ENCODE results near the gene LRRC74B. TPM values are rescaled to one million over a fixed set of nuclear protein-coding genes. Genes with fewer than 3 reads are reported as not detected.
"Not testable (repeated sequence)": the region's sequence is repeated elsewhere in the genome, so short reads cannot be mapped to it uniquely, and the experiment has no call there.

The LRRC74B gene
- polyA plus RNA-seq, 1 experiment, result not detected

- H3K27ac ChIP-seq (ENCODE audit: low read depth, low read length); POLR2A ChIA-PET; H3K27me3 ChIP-seq (ENCODE audit: control insufficient read depth, insufficient read depth, low read length); H3K4me3 ChIP-seq (ENCODE audit: low read depth, low read length); DNase-seq (ENCODE audit: low read depth, low spot score); H3K9me3 ChIP-seq (ENCODE audit: control insufficient read depth, insufficient read depth, low read length): not testable (repeated sequence)
- CTCF ChIA-PET, result interaction anchor here (0.6 kb wide), 1 partner anchor 41 kb away, joined by 3 read pairs; no protein-coding TSS in a partner anchor
These were observed 16.0 kb downstream of the LRRC74B start for GRCh38 chr22:21061660-21062321.

DNA sequence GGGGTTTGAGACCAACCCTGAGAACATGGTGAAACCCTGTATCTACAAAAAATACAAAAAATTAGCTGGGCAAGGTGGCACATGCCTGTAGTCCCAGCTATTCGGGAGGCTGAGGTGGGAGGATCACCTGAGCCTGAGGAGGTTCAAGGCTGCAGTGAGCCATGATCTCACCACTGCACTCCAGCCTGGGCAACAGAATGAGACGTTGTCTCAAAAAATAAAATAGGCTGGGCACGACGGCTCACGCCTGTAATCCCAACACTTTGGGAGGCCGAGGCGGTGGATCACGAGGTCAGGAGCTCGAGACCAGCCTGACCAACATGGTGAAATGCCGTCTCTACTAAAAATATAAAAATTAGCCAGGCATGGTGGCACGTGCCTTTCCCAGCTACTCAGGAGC is 18.7 kb downstream of the LRRC74B start:
- H3K4me3 ChIP-seq (ENCODE audit: low read depth, low read length); H3K9me3 ChIP-seq (ENCODE audit: control insufficient read depth, insufficient read depth, low read length); DNase-seq (ENCODE audit: low read depth, low spot score); H3K27ac ChIP-seq (ENCODE audit: low read depth, low read length); POLR2A ChIA-PET; H3K27me3 ChIP-seq (ENCODE audit: control insufficient read depth, insufficient read depth, low read length): not testable (repeated sequence)
- CTCF ChIA-PET, result interaction anchor here (3.3 kb wide), 1 partner anchor 39 kb away, joined by 10 read pairs; no protein-coding TSS in a partner anchor

DNA sequence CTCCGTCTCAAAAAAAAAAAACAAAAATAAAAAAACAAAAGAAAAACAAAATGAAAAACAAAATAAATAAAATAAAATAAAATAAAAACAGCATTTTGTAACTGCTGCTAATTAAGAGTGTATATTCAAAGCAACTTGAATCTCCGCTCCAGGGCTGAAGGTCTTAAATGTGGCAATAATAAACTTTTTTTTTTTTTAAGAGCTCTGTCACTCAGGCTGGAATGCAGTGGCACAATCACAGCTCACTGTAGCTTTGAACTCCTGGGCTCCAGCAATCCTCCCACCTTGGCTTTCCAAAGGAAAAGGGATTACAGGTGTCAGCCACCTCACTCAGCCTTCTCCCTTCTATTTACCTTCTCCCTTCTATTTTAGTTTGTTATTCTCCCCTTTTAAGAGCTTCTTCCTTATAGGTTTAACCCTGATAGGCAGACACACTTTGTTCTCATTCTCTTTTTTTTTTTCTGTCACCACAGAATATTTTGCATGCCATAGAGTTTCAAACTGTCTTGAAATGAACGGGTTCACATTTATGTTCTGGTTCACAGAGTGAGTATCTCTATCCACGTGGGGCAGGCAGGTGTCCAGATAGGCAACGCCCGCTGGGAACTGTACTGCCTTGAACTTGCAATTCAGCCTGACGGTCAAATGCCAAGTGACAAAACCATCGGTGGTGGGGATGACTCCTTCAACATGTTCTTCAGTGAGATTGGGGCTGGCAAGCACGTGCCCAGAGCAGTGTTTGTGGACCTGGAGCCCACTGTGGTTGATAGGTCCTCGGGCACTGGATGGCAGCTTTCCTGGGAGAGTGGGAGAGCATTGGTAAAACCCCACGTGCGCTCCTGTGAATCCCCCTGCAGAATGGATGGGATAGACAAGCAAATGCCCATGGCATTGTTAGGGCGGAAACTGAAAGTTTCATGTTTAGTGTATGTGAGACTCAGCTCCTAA is 19.4 kb downstream of the LRRC74B start:
- Histone ChIP-seq H3K27ac (ENCODE audit: low read depth, low read length) (no peak overlapping the region), H3K9me3 (ENCODE audit: control insufficient read depth, insufficient read depth, low read length) (no peaks in the 10 kb centered on the region), H3K27me3 (ENCODE audit: control insufficient read depth, insufficient read depth, low read length) (peaks cover 11% of the 10 kb centered on the region), H3K4me3 (ENCODE audit: low read depth, low read length) (no peak overlapping the region)
- TF ChIP-seq, protein P1, sequence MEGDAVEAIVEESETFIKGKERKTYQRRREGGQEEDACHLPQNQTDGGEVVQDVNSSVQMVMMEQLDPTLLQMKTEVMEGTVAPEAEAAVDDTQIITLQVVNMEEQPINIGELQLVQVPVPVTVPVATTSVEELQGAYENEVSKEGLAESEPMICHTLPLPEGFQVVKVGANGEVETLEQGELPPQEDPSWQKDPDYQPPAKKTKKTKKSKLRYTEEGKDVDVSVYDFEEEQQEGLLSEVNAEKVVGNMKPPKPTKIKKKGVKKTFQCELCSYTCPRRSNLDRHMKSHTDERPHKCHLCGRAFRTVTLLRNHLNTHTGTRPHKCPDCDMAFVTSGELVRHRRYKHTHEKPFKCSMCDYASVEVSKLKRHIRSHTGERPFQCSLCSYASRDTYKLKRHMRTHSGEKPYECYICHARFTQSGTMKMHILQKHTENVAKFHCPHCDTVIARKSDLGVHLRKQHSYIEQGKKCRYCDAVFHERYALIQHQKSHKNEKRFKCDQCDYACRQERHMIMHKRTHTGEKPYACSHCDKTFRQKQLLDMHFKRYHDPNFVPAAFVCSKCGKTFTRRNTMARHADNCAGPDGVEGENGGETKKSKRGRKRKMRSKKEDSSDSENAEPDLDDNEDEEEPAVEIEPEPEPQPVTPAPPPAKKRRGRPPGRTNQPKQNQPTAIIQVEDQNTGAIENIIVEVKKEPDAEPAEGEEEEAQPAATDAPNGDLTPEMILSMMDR (IDR thresholded peaks at IDR 0.05; ENCODE audit: low read depth, low read length), result no peak
- DNase-seq (ENCODE audit: low read depth, low spot score), result no peak
- ChIA-PET POLR2A (no interaction called here), CTCF (interaction anchor here (3.3 kb wide), 1 partner anchor 38 kb away, joined by 10 read pairs; no protein-coding TSS in a partner anchor)

DNA sequence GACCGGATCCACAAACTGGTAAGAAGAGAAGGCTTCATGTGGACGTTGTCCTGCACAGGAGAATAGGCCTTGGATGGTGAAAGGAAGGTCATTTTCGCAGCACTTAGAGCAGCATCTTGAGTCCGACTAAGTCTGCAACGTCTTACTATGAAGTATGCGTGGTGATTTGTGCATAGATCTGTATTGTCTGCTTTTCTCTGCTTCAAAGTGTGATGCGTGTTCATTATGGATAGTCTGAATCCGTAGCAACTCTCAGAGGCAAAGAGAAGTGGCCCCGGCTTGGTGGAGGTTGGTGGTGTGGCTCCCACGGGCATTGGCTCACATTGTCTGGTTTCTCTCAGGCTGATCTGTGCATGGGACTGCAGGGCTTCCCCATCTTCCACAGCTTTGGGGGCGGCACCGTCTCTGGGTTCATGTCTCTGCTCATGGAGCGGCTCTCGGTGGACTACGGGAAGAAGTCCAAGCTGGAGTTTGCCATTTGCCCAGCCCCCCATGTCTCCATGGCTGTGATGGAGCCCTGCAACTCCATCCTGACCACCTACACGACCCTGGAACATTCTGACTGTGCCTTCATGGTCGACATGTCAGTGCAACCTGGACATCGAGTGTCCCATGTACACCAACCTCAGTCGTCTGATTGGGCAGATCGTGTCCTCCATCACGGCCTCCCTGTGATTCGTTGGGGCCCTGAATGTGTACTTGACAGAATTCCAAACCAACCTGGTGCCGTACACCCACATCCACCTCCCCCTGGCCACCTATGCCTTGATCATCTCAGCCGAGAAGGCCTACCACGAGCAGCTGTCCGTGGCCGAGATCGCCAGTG is 21.5 kb downstream of the LRRC74B start:
- Histone ChIP-seq H3K27ac (ENCODE audit: low read depth, low read length) (no peak overlapping the region), H3K9me3 (ENCODE audit: control insufficient read depth, insufficient read depth, low read length) (peaks cover 8% of the 10 kb centered on the region), H3K27me3 (ENCODE audit: control insufficient read depth, insufficient read depth, low read length) (peaks cover 11% of the 10 kb centered on the region), H3K4me3 (ENCODE audit: low read depth, low read length) (no peak overlapping the region)
- CTCF ChIA-PET, result interaction anchor here (3.3 kb wide), 1 partner anchor 36 kb away, joined by 10 read pairs; no protein-coding TSS in a partner anchor
- DNase-seq (ENCODE audit: low read depth, low spot score), result no peak
- POLR2A ChIA-PET, result no interaction called here
- TF ChIP-seq, protein P1 (IDR thresholded peaks at IDR 0.05; ENCODE audit: low read depth, low read length), result no peak

GRCh38 chr22:21067901-21068680 is 22.3 kb downstream of the LRRC74B start:
- CTCF ChIA-PET, result no interaction called here

More at GRCh38 chr22:21067901-21068680, 22.3 kb downstream of the LRRC74B start:
- DNase-seq (ENCODE audit: low read depth, low spot score), result no peak
- POLR2A ChIA-PET, result no interaction called here
- TF ChIP-seq, protein P1 (IDR thresholded peaks at IDR 0.05; ENCODE audit: low read depth, low read length), result no peak
- no peak overlapping the region for H3K27ac ChIP-seq (ENCODE audit: low read depth, low read length)
- H3K9me3 ChIP-seq (ENCODE audit: control insufficient read depth, insufficient read depth, low read length), result peaks cover 15% of the 10 kb centered on the region
- H3K27me3 ChIP-seq (ENCODE audit: control insufficient read depth, insufficient read depth, low read length), result peaks cover 11% of the 10 kb centered on the region
- H3K4me3 ChIP-seq (ENCODE audit: low read depth, low read length), result no peak overlapping the region

Measured in AG04450 (cell line).